H9 (cell line): Measurements from ENCODE around the gene NPC1L1. TPM values are rescaled to one million over a fixed set of nuclear protein-coding genes. Genes with fewer than 3 reads are reported as not detected.

Experiments used
- DNase-seq: peaks from one replicate; pipeline ENCODE4 v3.0.0-alpha.2; 2017
- H2AFZ ChIP-seq: one replicate; pipeline ENCODE4 v1.6.1; 2013; ENCODE audit warnings: mild to moderate bottlenecking, low read length, control low read depth, moderate library complexity
- H2AK5ac ChIP-seq: 2 replicates; pipeline ENCODE4 v1.6.1; 2013; ENCODE audit warnings: low read length, control low read depth, mixed read lengths; ENCODE audit not compliant: insufficient read length
- H2BK120ac ChIP-seq: one replicate; pipeline ENCODE4 v1.6.1; 2013; ENCODE audit warnings: low read depth, mild to moderate bottlenecking, low read length, control low read depth, inconsistent platforms; ENCODE audit not compliant: poor library complexity, severe bottlenecking
- H2BK12ac ChIP-seq: 2 replicates; pipeline ENCODE4 v1.6.1; 2013; ENCODE audit warnings: low read length, control low read depth, mixed read lengths, low read depth; ENCODE audit not compliant: insufficient read length
- H2BK15ac ChIP-seq: 2 replicates; pipeline ENCODE4 v1.6.1; 2013; ENCODE audit warnings: low read depth, low read length, control low read depth
- H2BK20ac ChIP-seq: one replicate; pipeline ENCODE4 v1.6.1; 2013; ENCODE audit warnings: low read depth, mild to moderate bottlenecking, low read length, control low read depth, inconsistent platforms; ENCODE audit not compliant: poor library complexity, severe bottlenecking
- H2BK5ac ChIP-seq: 2 replicates; pipeline ENCODE4 v1.6.1; 2013; ENCODE audit warnings: low read length, control low read depth, mixed read lengths; ENCODE audit not compliant: insufficient read length
- H3K14ac ChIP-seq: 2 replicates; pipeline ENCODE4 v1.6.1; 2013; ENCODE audit warnings: low read length, control low read depth; ENCODE audit not compliant: insufficient read depth
- H3K18ac ChIP-seq: 2 replicates; pipeline ENCODE4 v1.6.1; 2013; ENCODE audit warnings: low read depth, mild to moderate bottlenecking, mixed read lengths, low read length, control low read depth; ENCODE audit not compliant: insufficient read length
- H3K23ac ChIP-seq: 2 replicates; pipeline ENCODE4 v1.6.1; 2013; ENCODE audit warnings: low read length, control low read depth, mixed read lengths, low read depth; ENCODE audit not compliant: insufficient read length
- H3K23me2 ChIP-seq: 2 replicates; pipeline ENCODE4 v1.6.1; 2013; ENCODE audit warnings: low read depth, mild to moderate bottlenecking, mixed read lengths, low read length, control low read depth; ENCODE audit not compliant: insufficient read length, poor library complexity, severe bottlenecking
- H3K27ac ChIP-seq: 2 replicates; pipeline ENCODE4 v1.5.1; 2013; ENCODE audit warnings: low read length, control low read depth, mixed read lengths, low read depth; ENCODE audit not compliant: insufficient read length
- H3K27me3 ChIP-seq: 2 replicates; pipeline ENCODE4 v1.6.1; 2013; ENCODE audit warnings: low read length, control low read depth, inconsistent platforms; ENCODE audit not compliant: insufficient read depth
- H3K4ac ChIP-seq: 2 replicates; pipeline ENCODE4 v1.6.1; 2013; ENCODE audit warnings: low read depth, mild to moderate bottlenecking, control low read depth, inconsistent platforms, low read length, moderate library complexity
- H3K4me1 ChIP-seq: 2 replicates; pipeline ENCODE4 v1.6.1; 2013; ENCODE audit warnings: low read length, control low read depth, inconsistent platforms; ENCODE audit not compliant: insufficient read depth
- H3K4me2 ChIP-seq: 2 replicates; pipeline ENCODE4 v1.6.1; 2013; ENCODE audit warnings: low read length, control low read depth, mixed read lengths; ENCODE audit not compliant: insufficient read length, insufficient read depth
- H3K56ac ChIP-seq: 2 replicates; pipeline ENCODE4 v1.6.1; 2013; ENCODE audit warnings: low read depth, mild to moderate bottlenecking, mixed read lengths, low read length, control low read depth; ENCODE audit not compliant: insufficient read length
- H3K79me1 ChIP-seq: 2 replicates; pipeline ENCODE4 v1.6.1; 2013; ENCODE audit warnings: low read depth, mild to moderate bottlenecking, moderate library complexity, low read length, control low read depth, inconsistent platforms; ENCODE audit not compliant: insufficient read depth, poor library complexity, severe bottlenecking
- H3K79me2 ChIP-seq: 2 replicates; pipeline ENCODE4 v1.6.1; 2013; ENCODE audit warnings: low read length, control low read depth, inconsistent platforms; ENCODE audit not compliant: insufficient read depth
- H3K9ac ChIP-seq: 2 replicates; pipeline ENCODE4 v1.6.1; 2013; ENCODE audit warnings: low read length, control low read depth, mixed read lengths; ENCODE audit not compliant: insufficient read length; ENCODE audit errors: extremely low read depth
- H3K9me3 ChIP-seq: one replicate; pipeline ENCODE4 v1.6.1; 2013; ENCODE audit warnings: low read depth, low read length, inconsistent platforms; ENCODE audit not compliant: control insufficient read depth
- H3T11ph ChIP-seq: one replicate; pipeline ENCODE4 v1.6.1; 2013; ENCODE audit warnings: mild to moderate bottlenecking, low read length, control low read depth, inconsistent platforms
- H4K20me1 ChIP-seq: one replicate; pipeline ENCODE4 v1.6.1; 2013; ENCODE audit not compliant: control insufficient read depth, insufficient read length, insufficient read depth
- H4K5ac ChIP-seq: 2 replicates; pipeline ENCODE4 v1.6.1; 2013; ENCODE audit warnings: low read depth, mild to moderate bottlenecking, mixed read lengths, low read length, control low read depth; ENCODE audit not compliant: insufficient read length
- H4K8ac ChIP-seq: replicated peaks from 2 replicates; pipeline ENCODE4 v1.6.1; 2013; ENCODE audit warnings: low read length, control low read depth, mixed read lengths, low read depth; ENCODE audit not compliant: insufficient read length
- H4K91ac ChIP-seq: 2 replicates; pipeline ENCODE4 v1.6.1; 2013; ENCODE audit warnings: low read depth, mild to moderate bottlenecking, moderate library complexity, mixed read lengths, low read length, control low read depth; ENCODE audit not compliant: insufficient read length
- H3K27ac Mint-ChIP-seq, 3 experiments: 2 replicates in 2 of 3; 3 replicates in 1 of 3; pipeline ENCODE4 v1.8.0; 2020 to 2021; ENCODE audit warnings: mixed read lengths in 3 of 3, mild to moderate bottlenecking in 1 of 3, moderate library complexity in 1 of 3
- H3K27me3 Mint-ChIP-seq: 2 replicates; pipeline ENCODE4 v1.8.0; 2021; ENCODE audit warnings: low read depth, mild to moderate bottlenecking, moderate library complexity, mixed read lengths
- H3K36me3 Mint-ChIP-seq, 3 experiments: 2 replicates in 2 of 3; 3 replicates in 1 of 3; pipeline ENCODE4 v1.8.0; 2020 to 2021; ENCODE audit warnings: low read depth in 3 of 3, mixed read lengths in 3 of 3; ENCODE audit not compliant: insufficient read depth in 1 of 3
- H3K4me1 Mint-ChIP-seq, 2 experiments: 2 replicates each; pipeline ENCODE4 v1.8.0; 2020; ENCODE audit warnings: mixed read lengths in 2 of 2
- H3K4me3 Mint-ChIP-seq, 2 experiments: 2 replicates in 1 of 2; 3 replicates in 1 of 2; pipeline ENCODE4 v1.8.0; 2020 to 2021; ENCODE audit warnings: mild to moderate bottlenecking in 2 of 2, mixed read lengths in 2 of 2, moderate library complexity in 1 of 2
- H3K9me3 Mint-ChIP-seq, 2 experiments: 2 replicates in 1 of 2; 3 replicates in 1 of 2; pipeline ENCODE4 v1.8.0; 2020; ENCODE audit warnings: mild to moderate bottlenecking in 2 of 2, mixed read lengths in 2 of 2, moderate library complexity in 1 of 2
- WGBS: extraction: QIAGEN DNeasy Blood & Tissue Kit; methylation state at CpG from one replicate; pipeline ENCODE4 v1.1.7; 2013; ENCODE audit warnings: missing lambda C conversion rate, low lambda C conversion rate, mixed read lengths; ENCODE audit not compliant: insufficient read length; ENCODE audit errors: extremely low coverage; 5-methylcytosine and 5-hydroxymethylcytosine counted together
- total RNA-seq: library from RNA; stranded (reverse); gene quantifications from 2 replicates; pipeline ENCODE4 v1.2.1, GENCODE V29; 2021
- TF ChIP-seq, protein P1 (sequence below): fragments of 200-600 bp; sonication (generic); conservative IDR thresholded peaks from 3 replicates; pipeline ENCODE4 v1.8.0; 2021; ENCODE audit warnings: antibody characterized with exemption, mild to moderate bottlenecking

NPC1L1 gene
- total RNA-seq, 1 experiment from 2014 or later = 0.11 TPM

DNA sequence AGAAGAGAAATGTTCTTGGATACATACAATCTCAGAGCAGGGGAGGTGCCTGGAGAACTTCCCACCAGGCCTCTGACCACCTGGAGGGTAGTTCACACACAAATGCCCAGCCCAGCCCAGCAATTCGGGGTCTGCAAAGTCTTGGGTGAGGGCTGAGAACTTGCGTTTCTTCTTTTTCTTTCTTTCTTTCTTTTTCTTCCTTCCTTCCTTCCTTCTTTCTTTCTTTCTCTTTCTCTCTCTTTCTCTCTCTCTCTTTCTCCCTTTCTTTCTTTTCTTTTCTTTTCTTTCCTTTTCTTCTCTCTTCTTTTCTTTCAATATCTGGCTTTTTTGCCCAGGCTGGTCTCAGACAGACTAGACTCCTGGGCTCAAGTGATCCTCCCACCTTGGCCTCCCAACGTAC lies 22.4 kb downstream of the NPC1L1 start:
- H3K9me3 Mint-ChIP-seq = peaks cover 0 to under 1% of the 10 kb centered on the region in 2 experiments; a peak in 1 of 5 replicates
- Histone ChIP-seq H3K14ac (no peak overlapping the region), H3K9me3 (no peaks in the 10 kb centered on the region), H2BK15ac (no peak overlapping the region), H2BK12ac (no peak overlapping the region), H3K18ac (no peak overlapping the region), H3K4me2 (no peak overlapping the region), H4K5ac (no peak overlapping the region), H3K79me1 (no peaks in the 10 kb centered on the region), H2BK20ac (no peak overlapping the region), H3K23me2 (no peaks in the 10 kb centered on the region), H3K27me3 (no peaks in the 10 kb centered on the region), H2AK5ac (no peak overlapping the region), H2BK120ac (no peak overlapping the region), H3K79me2 (no peaks in the 10 kb centered on the region), H3K4ac (no peak overlapping the region), H4K91ac (no peak overlapping the region), H4K8ac (no peak overlapping the region), H3K4me1 (no peaks in the 10 kb centered on the region), H3K56ac (no peak overlapping the region), H4K20me1 (no peaks in the 10 kb centered on the region), H3K9ac (no peak overlapping the region), H3T11ph (no peak overlapping the region), H3K23ac (no peak overlapping the region), H2AFZ (no peak overlapping the region), H2BK5ac (no peak overlapping the region), H3K27ac (no peak overlapping the region)
- H3K27ac Mint-ChIP-seq = no peak overlapping the region
- H3K4me1 Mint-ChIP-seq = no peaks in the 10 kb centered on the region
- H3K4me3 Mint-ChIP-seq = no peak overlapping the region
- TF ChIP-seq, protein P1, sequence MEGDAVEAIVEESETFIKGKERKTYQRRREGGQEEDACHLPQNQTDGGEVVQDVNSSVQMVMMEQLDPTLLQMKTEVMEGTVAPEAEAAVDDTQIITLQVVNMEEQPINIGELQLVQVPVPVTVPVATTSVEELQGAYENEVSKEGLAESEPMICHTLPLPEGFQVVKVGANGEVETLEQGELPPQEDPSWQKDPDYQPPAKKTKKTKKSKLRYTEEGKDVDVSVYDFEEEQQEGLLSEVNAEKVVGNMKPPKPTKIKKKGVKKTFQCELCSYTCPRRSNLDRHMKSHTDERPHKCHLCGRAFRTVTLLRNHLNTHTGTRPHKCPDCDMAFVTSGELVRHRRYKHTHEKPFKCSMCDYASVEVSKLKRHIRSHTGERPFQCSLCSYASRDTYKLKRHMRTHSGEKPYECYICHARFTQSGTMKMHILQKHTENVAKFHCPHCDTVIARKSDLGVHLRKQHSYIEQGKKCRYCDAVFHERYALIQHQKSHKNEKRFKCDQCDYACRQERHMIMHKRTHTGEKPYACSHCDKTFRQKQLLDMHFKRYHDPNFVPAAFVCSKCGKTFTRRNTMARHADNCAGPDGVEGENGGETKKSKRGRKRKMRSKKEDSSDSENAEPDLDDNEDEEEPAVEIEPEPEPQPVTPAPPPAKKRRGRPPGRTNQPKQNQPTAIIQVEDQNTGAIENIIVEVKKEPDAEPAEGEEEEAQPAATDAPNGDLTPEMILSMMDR = no peak
- no CpG with 5 or more reads among the region's 3 CpGs for WGBS
- no peaks in the 10 kb centered on the region for H3K36me3 Mint-ChIP-seq
- peaks cover 2% of the 10 kb centered on the region for H3K27me3 Mint-ChIP-seq
- DNase-seq = no peak
